ENCODE measurements around the gene TMEM163.

TMEM163 gene

DNA sequence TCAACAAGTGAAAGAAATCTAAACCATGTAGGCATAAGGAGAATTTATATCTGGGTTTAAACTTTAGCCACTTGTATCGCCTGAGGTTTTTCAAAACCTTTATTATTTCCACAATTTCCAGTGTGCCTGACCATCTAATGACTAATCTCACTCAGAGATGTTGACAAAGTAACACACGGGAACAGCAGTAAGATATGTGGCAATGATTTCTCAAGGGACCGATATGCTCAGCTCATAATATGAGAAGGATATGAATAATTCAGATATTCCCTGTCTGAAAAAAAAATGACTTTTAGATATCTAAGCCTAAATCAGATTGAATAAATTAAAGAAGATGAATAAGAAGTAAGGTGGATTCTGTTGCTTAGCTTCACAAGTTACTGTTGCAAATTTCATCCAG is 43.5 kb downstream of the TMEM163 start:
- no peak for FAIRE-seq
- TF ChIP-seq, protein P1, sequence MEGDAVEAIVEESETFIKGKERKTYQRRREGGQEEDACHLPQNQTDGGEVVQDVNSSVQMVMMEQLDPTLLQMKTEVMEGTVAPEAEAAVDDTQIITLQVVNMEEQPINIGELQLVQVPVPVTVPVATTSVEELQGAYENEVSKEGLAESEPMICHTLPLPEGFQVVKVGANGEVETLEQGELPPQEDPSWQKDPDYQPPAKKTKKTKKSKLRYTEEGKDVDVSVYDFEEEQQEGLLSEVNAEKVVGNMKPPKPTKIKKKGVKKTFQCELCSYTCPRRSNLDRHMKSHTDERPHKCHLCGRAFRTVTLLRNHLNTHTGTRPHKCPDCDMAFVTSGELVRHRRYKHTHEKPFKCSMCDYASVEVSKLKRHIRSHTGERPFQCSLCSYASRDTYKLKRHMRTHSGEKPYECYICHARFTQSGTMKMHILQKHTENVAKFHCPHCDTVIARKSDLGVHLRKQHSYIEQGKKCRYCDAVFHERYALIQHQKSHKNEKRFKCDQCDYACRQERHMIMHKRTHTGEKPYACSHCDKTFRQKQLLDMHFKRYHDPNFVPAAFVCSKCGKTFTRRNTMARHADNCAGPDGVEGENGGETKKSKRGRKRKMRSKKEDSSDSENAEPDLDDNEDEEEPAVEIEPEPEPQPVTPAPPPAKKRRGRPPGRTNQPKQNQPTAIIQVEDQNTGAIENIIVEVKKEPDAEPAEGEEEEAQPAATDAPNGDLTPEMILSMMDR (IDR thresholded peaks at IDR 0.05; ENCODE audit: insufficient read depth, missing control alignments) = no peak

DNA sequence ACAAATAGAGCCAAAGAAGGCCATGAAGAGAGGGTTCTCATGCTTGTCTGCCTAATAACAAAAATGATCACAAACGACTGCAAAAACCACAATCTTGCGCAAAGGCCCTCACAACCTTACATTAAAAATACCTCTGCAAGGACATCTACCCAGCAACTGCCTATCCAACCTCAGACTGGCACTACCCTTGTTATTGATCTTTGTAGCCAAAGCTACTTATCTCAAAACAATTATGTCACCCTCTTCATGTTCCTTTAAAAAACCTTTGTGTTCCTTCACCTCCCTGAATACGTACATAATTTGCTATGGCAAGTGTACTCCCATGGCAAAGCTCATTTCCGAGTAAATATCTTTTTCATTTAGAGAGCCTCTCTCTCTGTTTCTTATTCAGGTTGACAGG is 44.1 kb downstream of the TMEM163 start:
- TF ChIP-seq, protein P1 (IDR thresholded peaks at IDR 0.05; ENCODE audit: insufficient read depth, missing control alignments) = no peak
- FAIRE-seq = no peak
- no peak for DNase-seq (ENCODE audit: insufficient read length, low spot score)

More for the DNA sequence above, 43.5 kb downstream of the TMEM163 start:
- no peak for DNase-seq (ENCODE audit: insufficient read length, low spot score)

DNA sequence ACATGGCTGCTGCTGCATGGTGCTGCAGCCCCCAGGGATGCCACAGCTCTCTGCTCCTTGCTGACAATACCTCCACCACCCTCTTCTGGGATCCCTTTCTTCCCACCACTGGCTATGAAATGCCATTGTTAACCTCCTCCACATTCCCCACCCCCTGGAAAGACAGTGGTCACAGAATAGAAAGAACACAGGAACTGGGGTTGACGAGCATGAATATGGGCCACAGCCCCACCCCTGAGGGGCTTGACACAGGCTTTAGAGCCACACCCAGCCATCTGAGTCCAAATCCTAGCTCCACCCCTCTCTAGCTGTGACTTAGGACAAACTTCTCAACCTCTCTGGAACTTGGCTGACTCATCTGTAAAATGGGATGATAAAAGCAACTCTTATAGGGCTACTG is 47.3 kb downstream of the TMEM163 start:
- TF ChIP-seq, protein P1 (IDR thresholded peaks at IDR 0.05; ENCODE audit: insufficient read depth, missing control alignments) = no peak
- FAIRE-seq (no peak), DNase-seq (ENCODE audit: insufficient read length, low spot score) (no peak)

DNA sequence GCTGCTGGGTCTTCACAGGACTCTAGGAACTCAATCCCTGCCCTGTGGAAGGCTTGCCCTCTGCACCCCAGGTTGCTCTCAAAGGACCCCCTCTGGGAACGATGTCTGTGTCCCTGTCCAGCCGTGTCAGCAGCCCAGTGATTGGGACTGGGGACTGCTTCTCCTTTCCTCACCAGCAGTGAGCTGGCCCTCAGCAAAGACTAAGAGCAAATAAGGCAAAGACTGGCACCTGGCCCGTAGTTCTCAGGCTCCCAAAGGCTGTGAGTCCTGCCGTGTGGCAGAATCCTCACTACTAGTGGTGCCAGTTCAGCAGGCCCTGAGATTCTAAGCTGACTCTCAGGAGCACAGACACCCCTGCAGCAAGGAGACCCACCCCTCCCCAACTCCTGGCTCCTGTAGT is 47.8 kb downstream of the TMEM163 start:
- FAIRE-seq (no peak), DNase-seq (ENCODE audit: insufficient read length, low spot score) (no peak)
- TF ChIP-seq, protein P1 (IDR thresholded peaks at IDR 0.05; ENCODE audit: insufficient read depth, missing control alignments) = no peak

DNA sequence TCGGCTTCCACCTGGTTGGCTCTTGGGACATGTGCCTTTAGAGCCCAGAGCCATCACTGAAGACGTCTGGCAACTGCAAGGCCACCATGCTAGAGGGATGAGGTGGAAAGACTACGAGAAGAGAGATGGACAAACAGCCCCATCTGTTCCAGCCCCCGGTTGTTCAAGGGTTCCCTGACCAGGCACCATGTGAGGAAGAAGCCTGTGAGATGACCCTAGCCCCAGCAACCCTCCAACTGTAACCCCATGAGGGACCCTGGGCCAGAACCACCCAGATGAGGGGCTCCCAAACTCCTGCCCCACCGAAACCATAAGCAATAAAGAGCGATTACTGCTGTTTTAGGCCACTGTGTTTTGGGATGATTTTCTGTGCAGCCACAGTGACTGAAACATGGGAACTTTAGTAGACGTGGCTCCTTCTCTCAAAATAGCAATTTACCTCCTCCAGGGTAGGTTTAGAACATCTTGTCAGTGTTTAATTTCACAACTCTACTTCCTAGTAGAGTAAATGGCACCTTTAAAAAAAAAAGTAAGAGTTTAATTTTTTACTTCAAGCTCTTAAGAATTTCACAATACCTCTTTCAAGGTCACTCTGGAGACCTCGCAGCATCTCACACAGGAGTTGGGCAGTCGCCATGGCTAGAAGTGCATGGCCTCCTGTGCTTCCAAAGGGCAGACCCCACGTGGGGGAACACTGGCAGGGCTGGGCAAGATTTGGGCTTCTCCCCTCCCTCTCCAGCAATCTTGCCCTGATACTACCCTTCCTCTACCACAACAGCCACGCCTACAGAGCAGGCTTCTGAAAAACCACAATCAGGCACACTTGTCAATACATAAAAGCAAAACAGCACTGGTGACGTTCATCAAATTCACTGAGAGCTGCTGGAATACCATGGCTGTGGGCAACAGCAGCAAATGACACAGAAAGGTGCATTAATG is 48.8 kb downstream of the TMEM163 start:
- TF ChIP-seq, protein P1 (IDR thresholded peaks at IDR 0.05; ENCODE audit: insufficient read depth, missing control alignments) = no peak
- FAIRE-seq (no peak), DNase-seq (ENCODE audit: insufficient read length, low spot score) (no peak)

DNA sequence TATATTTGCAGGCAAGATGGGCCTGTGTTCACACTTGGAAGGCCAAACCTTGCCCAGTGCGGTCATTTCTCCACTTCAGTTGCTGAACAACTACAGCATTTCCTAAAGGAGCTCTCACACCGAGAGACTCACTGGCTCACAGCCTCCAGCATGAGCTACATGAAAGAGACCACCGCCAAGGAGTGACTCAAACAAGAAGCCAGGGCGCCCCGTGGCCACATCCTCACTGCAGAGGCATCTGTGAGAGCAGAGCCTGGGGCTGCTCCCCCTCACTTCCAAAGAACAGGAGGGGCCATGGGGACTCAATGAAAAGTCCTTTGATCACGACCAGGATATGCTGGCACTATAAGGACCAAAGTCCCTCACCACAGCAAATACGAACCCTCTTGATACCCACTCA is 50.0 kb downstream of the TMEM163 start:
- DNase-seq (ENCODE audit: insufficient read length, low spot score) (no peak), FAIRE-seq (no peak)
- TF ChIP-seq, protein P1 (IDR thresholded peaks at IDR 0.05; ENCODE audit: insufficient read depth, missing control alignments) = no peak

DNA sequence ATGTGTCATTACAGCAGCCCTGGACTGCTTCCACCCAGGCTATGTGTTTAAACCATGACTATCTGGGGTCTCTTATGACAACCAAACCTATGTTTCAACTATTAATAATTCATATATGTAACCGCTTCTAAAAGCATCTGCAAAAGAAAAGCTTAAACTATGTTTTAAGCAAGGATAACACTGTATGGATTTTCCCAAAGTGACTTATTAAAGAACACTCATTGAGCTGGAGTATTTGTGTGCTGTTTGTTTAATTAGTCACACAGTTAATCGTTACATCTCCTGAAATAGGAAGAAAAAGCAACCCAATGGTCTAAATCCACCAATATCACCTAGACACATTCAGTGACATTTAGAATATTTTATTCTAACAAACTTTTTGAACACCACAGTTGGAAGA is 51.3 kb downstream of the TMEM163 start:
- TF ChIP-seq, protein P1 (IDR thresholded peaks at IDR 0.05; ENCODE audit: insufficient read depth, missing control alignments) = no peak
- no peak for FAIRE-seq

More for the DNA sequence above, 51.3 kb downstream of the TMEM163 start:
- no peak for DNase-seq (ENCODE audit: insufficient read length, low spot score)

Data from D721Med (cell line).